ENCODE measurements around the gene C1orf210. TPM values are rescaled to one million over a fixed set of nuclear protein-coding genes. Genes with fewer than 3 reads are reported as not detected.

Gene C1orf210
- total RNA-seq, 1 donor from 2014 or later: not detected

GRCh38 chr1:43251024-43251423, 34.4 kb downstream of the C1orf210 start:
- no peak for DNase-seq (ENCODE audit: low read depth in 2 of 2)

DNA sequence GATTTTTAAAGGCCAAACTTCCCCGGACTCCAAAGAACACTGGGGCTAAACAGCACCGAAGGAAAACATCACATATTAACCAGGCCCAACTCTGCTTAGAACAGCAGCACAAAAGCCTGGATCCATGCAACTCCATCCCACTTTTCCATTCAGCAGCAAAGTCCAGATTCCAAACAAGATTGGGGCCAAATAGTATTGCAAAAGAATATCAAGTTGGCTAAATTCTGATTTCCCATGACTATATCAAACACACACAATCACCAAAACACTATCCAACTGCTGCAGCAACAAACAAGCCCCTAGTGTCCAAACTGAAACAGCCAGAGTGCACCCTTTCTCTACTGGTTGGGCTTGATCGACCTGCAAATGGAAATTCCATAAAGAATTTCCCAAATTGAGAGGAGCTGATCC, 35.0 kb downstream of the C1orf210 start:
- no peak for DNase-seq (ENCODE audit: low read depth in 2 of 2)

DNA sequence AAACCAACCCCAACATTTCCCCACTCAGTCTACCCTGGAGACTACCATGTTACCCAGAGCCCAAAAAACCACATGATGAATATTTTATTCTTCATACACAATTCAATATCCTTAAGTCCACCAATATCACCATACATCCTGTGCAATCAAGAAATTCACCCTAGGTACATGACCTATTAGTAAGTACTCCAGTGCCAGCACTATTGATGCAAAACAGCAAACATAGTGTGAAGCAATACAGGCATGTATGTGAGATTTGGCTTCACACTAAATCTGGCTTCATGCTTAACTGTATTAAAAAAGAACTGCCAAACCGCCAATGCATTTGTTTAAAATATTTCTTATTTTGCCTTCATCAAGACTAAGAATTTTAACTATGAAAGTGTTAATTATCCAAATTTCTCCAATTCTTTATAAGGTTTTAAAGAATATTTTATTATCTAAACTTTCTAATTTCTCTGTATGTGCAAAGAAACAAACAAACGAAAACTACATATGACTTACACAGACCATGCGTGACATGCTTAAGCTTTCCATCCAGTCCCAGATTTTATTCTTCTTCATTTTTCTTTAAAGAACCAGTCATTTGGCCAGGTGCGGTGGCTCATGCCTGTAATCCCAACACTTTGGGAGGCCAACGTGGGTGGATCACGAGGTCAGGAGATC, 38.0 kb downstream of the C1orf210 start:
- DNase-seq (ENCODE audit: low read depth in 2 of 2): no peak

GRCh38 chr1:43246466-43247213, 38.7 kb downstream of the C1orf210 start:
- DNase-seq (ENCODE audit: low read depth in 2 of 2): no peak

GRCh38 chr1:43243299-43243698, 42.1 kb downstream of the C1orf210 start:
- DNase-seq (ENCODE audit: low read depth in 2 of 2): no peak

- peak; percentile 22 to 35 for DNase-seq (ENCODE audit: low read depth in 2 of 2)
These were observed 44.0 kb downstream of the C1orf210 start for GRCh38 chr1:43241413-43241836.

GRCh38 chr1:43239484-43239883, 45.9 kb downstream of the C1orf210 start:
- no peak for DNase-seq (ENCODE audit: low read depth in 2 of 2)

GRCh38 chr1:43238991-43239469, 46.4 kb downstream of the C1orf210 start:
- no peak for DNase-seq (ENCODE audit: low read depth in 2 of 2)

- peak; percentile 81 to 90 for DNase-seq (ENCODE audit: low read depth in 2 of 2)
These were observed 47.3 kb downstream of the C1orf210 start for GRCh38 chr1:43238085-43238484.

- DNase-seq (ENCODE audit: low read depth in 2 of 2): no peak
These were observed 48.3 kb downstream of the C1orf210 start for GRCh38 chr1:43237121-43237520.

DNA sequence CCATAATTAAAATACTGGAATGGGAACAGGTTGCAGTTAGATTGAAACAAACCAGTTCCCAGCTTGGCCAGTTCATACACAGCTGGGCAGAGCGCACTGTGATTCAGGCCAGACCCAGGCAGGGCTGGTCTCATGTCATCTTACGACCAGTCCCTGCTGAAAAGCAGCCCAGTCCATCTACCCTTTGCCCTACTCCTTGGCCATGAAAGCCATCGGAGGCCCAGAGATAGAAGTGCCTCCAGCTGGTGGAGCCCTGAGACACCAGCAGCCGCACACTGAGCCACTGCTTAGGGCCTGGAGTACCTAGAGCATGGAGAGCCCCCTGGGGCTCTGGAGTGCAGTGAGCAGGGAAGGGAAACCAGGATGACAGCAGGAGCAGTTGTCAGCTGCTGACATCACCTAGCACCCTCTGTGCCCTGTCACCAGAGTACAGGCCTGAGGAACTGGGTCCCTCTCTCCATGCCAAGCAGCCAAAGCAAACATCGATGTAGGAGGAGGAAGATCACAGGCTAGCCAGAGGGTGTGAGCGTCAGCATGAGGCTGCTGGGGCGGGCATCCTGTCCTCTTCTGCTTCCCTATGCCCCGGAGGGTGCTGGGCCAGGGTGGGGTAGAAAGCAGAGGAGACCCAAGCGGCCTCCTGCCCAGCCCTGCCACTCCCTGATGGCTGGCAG, 49.8 kb downstream of the C1orf210 start:
- DNase-seq (ENCODE audit: low read depth in 2 of 2): no peak

- no peak for DNase-seq (ENCODE audit: low read depth in 2 of 2)
These were observed 50.3 kb downstream of the C1orf210 start for GRCh38 chr1:43235040-43235439.

DNA sequence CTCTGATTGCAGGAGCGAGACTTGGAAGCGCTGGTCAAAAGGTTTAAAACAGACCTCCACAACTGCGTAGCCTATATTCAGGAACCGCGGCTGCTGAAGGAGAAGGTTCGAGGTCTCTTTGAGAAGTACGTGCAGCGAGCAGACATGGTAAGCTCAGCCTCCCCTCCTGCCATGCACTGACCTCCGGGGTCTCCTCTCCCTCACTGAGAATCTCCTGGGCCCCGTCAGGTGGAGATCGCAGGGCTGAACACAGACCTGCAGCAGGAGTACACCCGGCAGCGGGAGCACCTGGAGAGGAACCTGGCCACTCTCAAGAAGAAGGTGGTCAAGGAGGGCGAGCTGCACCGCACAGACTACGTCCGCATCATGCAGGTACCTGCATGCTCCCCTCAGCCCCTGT, 51.1 kb downstream of the C1orf210 start:
- DNase-seq (ENCODE audit: low read depth in 2 of 2): no peak

DNA sequence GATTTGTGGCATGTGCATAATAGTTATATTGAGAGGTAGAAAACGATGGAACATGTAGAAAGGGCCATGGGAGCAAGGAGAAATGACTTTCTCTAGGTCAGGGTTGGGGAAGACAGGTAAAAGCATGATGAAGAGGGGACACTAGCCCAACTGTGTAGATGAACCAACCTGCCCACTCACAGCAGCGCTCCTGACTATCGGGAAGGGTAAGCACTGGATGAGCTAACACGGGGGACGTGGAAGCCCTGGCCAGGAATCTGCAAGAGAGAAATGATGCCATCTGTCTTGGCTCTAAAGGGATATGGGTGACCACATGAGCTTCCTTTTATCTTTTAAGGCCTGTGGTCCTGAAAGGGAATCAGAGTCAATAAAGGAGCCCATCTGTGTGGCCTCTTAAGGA, 51.8 kb downstream of the C1orf210 start:
- no peak for DNase-seq (ENCODE audit: low read depth in 2 of 2)

DNA sequence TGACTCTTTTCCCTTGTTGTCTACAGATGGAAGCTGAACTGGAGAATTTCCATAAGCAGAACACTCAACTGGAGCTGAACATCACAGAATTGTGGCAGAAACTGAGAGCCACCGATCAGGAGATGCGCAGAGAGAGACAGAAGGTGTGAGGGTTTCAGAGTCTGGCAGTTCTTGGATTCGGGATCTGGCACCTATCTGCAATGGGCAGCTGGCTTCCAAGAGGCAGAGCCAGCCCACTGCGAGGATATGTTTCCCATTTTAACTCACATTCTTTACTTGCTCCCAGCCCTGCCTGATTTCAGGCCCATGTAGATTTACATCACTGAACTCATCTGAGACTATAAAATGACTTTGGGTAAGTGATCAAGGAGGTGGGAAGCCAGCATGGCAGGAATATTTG, 52.9 kb downstream of the C1orf210 start:
- no peak for DNase-seq (ENCODE audit: low read depth in 2 of 2)

DNA sequence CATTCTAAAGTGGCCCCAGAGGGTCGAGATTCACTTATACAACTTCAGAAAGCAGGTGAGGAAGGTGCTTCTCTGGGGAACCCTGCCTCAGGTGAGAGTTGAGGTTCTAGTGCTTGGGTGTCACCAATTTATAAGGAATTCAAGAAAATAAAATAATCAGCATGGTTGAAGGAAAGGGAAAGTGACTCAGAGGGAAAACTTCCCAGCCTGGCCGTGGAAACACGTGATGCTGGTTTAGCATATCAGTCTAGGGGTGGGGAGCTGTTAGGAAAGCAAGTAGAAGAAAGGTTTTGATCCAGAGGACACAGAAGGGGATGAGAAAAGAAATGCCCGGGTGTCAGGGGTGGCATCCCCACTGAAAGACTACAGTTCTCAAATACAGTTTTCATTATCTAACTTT, 53.3 kb downstream of the C1orf210 start:
- peak; percentile 80 to 87 for DNase-seq (ENCODE audit: low read depth in 2 of 2)

Other genes starting within 250 kb of the C1orf210 start
- gene EBNA1BP2, start 113.3 kb downstream of the C1orf210 start, total RNA-seq: 55.4 and 65.2 TPM in 2 replicates
- gene CFAP57, start 113.3 kb downstream of the C1orf210 start, total RNA-seq: 0.20 and 0.22 TPM in 2 replicates
- not detected in 2 replicates for gene TMEM125, start 15.6 kb downstream of the C1orf210 start, total RNA-seq
- 749 and 1,401 TPM in 2 replicates for gene TIE1, start 15.4 kb upstream of the C1orf210 start, total RNA-seq
- gene MPL, start 52.2 kb upstream of the C1orf210 start, total RNA-seq: under 0.01 TPM in 1 of 2 replicates, not detected in the other
- 6.9 and 27.5 TPM in 2 replicates for gene CDC20, start 73.4 kb upstream of the C1orf210 start, total RNA-seq
- gene ELOVL1, start 82.4 kb upstream of the C1orf210 start, total RNA-seq: 58.4 and 71.6 TPM in 2 replicates
- gene MED8, start 104.2 kb upstream of the C1orf210 start, total RNA-seq: 29.4 and 34.9 TPM in 2 replicates
- gene SZT2, start 104.3 kb upstream of the C1orf210 start, total RNA-seq: 7.6 and 13.7 TPM in 2 replicates
- gene HYI, start 168.3 kb upstream of the C1orf210 start, total RNA-seq: 80.0 and 147 TPM in 2 replicates
- 59.9 and 68.8 TPM in 2 replicates for gene PTPRF, start 245.3 kb upstream of the C1orf210 start, total RNA-seq

Measured in lung microvascular endothelial cell (primary cell).